Pulmonary artery endothelial cell (primary cell): ENCODE results near the gene RNF168. TPM values are rescaled to one million over a fixed set of nuclear protein-coding genes. Genes with fewer than 3 reads are reported as not detected.

Experiments
- total RNA-seq: library from RNA; depleted of rRNA; stranded (reverse); fragments of >200 nt; gene quantifications from 2 replicates; pipeline ENCODE4 v1.2.3, GENCODE V29; 2014

The RNF168 gene
- total RNA-seq, 1 donor from 2014 or later: 26.4 TPM

Other genes starting within 250 kb of the RNF168 start
- gene PCYT1A, start 216.0 kb downstream of the RNF168 start, total RNA-seq: 82.4 and 89.4 TPM in 2 replicates
- gene DYNLT2B, start 185.5 kb downstream of the RNF168 start, total RNA-seq: 11.5 and 12.3 TPM in 2 replicates
- gene TM4SF19, start 165.4 kb downstream of the RNF168 start, total RNA-seq: not detected in 2 replicates
- 18.7 and 21.9 TPM in 2 replicates for gene UBXN7, start 71.3 kb downstream of the RNF168 start, total RNA-seq
- 0.07 TPM in 1 of 2 replicates, not detected in the other for gene SMCO1, start 11.6 kb upstream of the RNF168 start, total RNA-seq
- 8.7 and 12.3 TPM in 2 replicates for gene WDR53, start 64.8 kb upstream of the RNF168 start, total RNA-seq
- gene FBXO45, start 64.9 kb upstream of the RNF168 start, total RNA-seq: 14.4 and 22.7 TPM in 2 replicates
- gene NRROS, start 135.9 kb upstream of the RNF168 start, total RNA-seq: 2.0 and 4.8 TPM in 2 replicates
- 1.4 and 2.3 TPM in 2 replicates for gene CEP19, start 208.5 kb upstream of the RNF168 start, total RNA-seq
- 17.1 and 17.4 TPM in 2 replicates for gene PIGX, start 208.6 kb upstream of the RNF168 start, total RNA-seq
- 47.8 and 70.9 TPM in 2 replicates for gene PAK2, start 236.1 kb upstream of the RNF168 start, total RNA-seq